Motor neuron (in vitro differentiated cells): ENCODE measurements around the gene PHF21B. TPM values are rescaled to one million over a fixed set of nuclear protein-coding genes. Genes with fewer than 3 reads are reported as not detected.
"Not testable (repeated sequence)": the region's sequence is repeated elsewhere in the genome, so short reads cannot be mapped to it uniquely, and the experiment has no call there.

Experiments
- ATAC-seq, 8 experiments: fragments of 200-7000 bp; cut with Tn5 transposase; replicated peaks in 6 of 8; 2 replicates each; pipeline ENCODE4 v1.8.0; 2021; ENCODE audit warnings: mild to moderate bottlenecking in 8 of 8, moderate library complexity in 8 of 8
- H3K27ac ChIP-seq, 2 donors: fragments of 250-450 bp; sonication (Bioruptor Pico); 2 replicates each; pipeline ENCODE4 v1.9.0; 2021; ENCODE audit warnings: antibody characterized with exemption in 2 of 2, mild to moderate bottlenecking in 2 of 2, moderate library complexity in 1 of 2
- H3K4me1 ChIP-seq, 2 donors: fragments of 250-450 bp; sonication (Bioruptor Pico); replicated peaks in 1 of 2; 2 replicates each; pipeline ENCODE4 v1.6.1; 2021; ENCODE audit warnings: antibody characterized with exemption in 2 of 2, mild to moderate bottlenecking in 2 of 2, moderate library complexity in 1 of 2
- H3K4me3 ChIP-seq, 5 donors: fragments of 250-450 bp; sonication (Bioruptor Pico); 2 replicates each; pipeline ENCODE4 v1.9.0; 2021; ENCODE audit warnings: antibody characterized with exemption in 5 of 5, mild to moderate bottlenecking in 5 of 5, moderate library complexity in 4 of 5
- WGBS, 10 experiments: fragments of 450-650 bp; shearing (Covaris generic); methylation state at CpG; one replicate each; pipeline ENCODE4 v1.0.0; 2022; 5-methylcytosine and 5-hydroxymethylcytosine counted together
- in situ Hi-C, 9 experiments: fragments of 400-800 bp; cut with MboI; loops; one replicate each; pipeline ENCODE4 v1.15.0; 2021; ENCODE audit warnings: low sequenced_read_pairs in 9 of 9, low pct_unique_long_range_greater_than_20kb in 2 of 9; ENCODE audit not compliant: unreplicated experiment in 9 of 9
- total RNA-seq, 8 experiments: library from RNA; unstranded; fragments of 300-600 nt; gene quantifications; 2 replicates each; pipeline versions ENCODE4 v1.2.3 to v1.2.4, GENCODE V29; 2022

PHF21B gene
- total RNA-seq, 8 experiments from 2014 or later, result 0.66 to 84.5 (median 22.6) TPM

- no peak overlapping the region for H3K27ac ChIP-seq
- in situ Hi-C loops, result no loop called here
- ATAC-seq, result peak; percentile 27 to 86 (median 66)
- H3K4me3 ChIP-seq, result no peak overlapping the region
- peaks cover 8 to 15% of the 10 kb centered on the region in 2 donors for H3K4me1 ChIP-seq
- 28 to 81% (median 46%) methylated on average over 3 to 15 of the region's 20 CpGs; no CpG with 5 or more reads in 4 of the 10 experiments for WGBS, 10 experiments
Measured at GRCh38 chr22:44963832-44964721, 45.7 kb downstream of the PHF21B start.

- H3K4me3 ChIP-seq, result no peak overlapping the region
- in situ Hi-C loops, result no loop called here
- peak in 2 of 8 experiments; percentile 15 to 55 for ATAC-seq
- WGBS, 10 experiments, result 71 to 100% (median 90%) methylated on average over 1 to 8 of the region's 18 CpGs; no CpG with 5 or more reads in 5 of the 10 experiments
- peaks cover 10 to 15% of the 10 kb centered on the region in 2 donors for H3K4me1 ChIP-seq
- no peak overlapping the region for H3K27ac ChIP-seq
Measured at GRCh38 chr22:44962741-44963454, 46.9 kb downstream of the PHF21B start.

GRCh38 chr22:44961682-44962081 lies 48.1 kb downstream of the PHF21B start:
- peaks cover 22 to 26% of the 10 kb centered on the region in 2 donors for H3K4me1 ChIP-seq
- H3K27ac ChIP-seq, ATAC-seq, in situ Hi-C loops, H3K4me3 ChIP-seq: not testable (repeated sequence)
- WGBS, 10 experiments, result 52 to 100% (median 91%) methylated on average over 1 to 6 of the region's 7 CpGs; no CpG with 5 or more reads in 4 of the 10 experiments

- WGBS, 10 experiments, result 20 to 60% (median 39%) methylated on average over 1 to 7 of the region's 18 CpGs; no CpG with 5 or more reads in 2 of the 10 experiments
- in situ Hi-C loops, result no loop called here
- H3K27ac ChIP-seq, result peak overlapping the region in 1 of 2 donors; percentile 41
- H3K4me3 ChIP-seq, result no peak overlapping the region
- peak; percentile 47 to 95 (median 70) for ATAC-seq
- peaks cover 11 to 31% of the 10 kb centered on the region in 2 donors for H3K4me1 ChIP-seq
Measured at GRCh38 chr22:44956840-44957767, 52.7 kb downstream of the PHF21B start.

- Histone ChIP-seq H3K27ac (no peak overlapping the region), H3K4me3 (no peak overlapping the region), H3K4me1 (peaks cover 11 to 31% of the 10 kb centered on the region in 2 donors)
- WGBS, 10 experiments, result 60 to 100% (median 87%) methylated on average over 1 to 3 of the region's 8 CpGs; no CpG with 5 or more reads in 7 of the 10 experiments
- in situ Hi-C loops, result no loop called here
- ATAC-seq, result no peak
Measured at GRCh38 chr22:44955102-44955501, 54.7 kb downstream of the PHF21B start.

- ATAC-seq, result peak in 5 of 8 experiments; percentile 25 to 58 (median 53)
- no peak overlapping the region for H3K27ac ChIP-seq
- H3K4me3 ChIP-seq, result no peak overlapping the region
- in situ Hi-C loops, result no loop called here
- 0 to 90% (median 57%) methylated on average over 1 to 10 of the region's 10 CpGs; no CpG with 5 or more reads in 2 of the 10 experiments for WGBS, 10 experiments
- peaks cover 11 to 31% of the 10 kb centered on the region in 2 donors for H3K4me1 ChIP-seq
Measured at GRCh38 chr22:44954149-44954548, 55.7 kb downstream of the PHF21B start.

GRCh38 chr22:44952863-44953746 lies 56.7 kb downstream of the PHF21B start:
- 5 to 100% (median 50%) methylated on average over 1 to 7 of the region's 15 CpGs; no CpG with 5 or more reads in 4 of the 10 experiments for WGBS, 10 experiments
- Histone ChIP-seq H3K27ac (no peak overlapping the region), H3K4me3 (no peak overlapping the region), H3K4me1 (peaks cover 11 to 31% of the 10 kb centered on the region in 2 donors)
- ATAC-seq, result no peak
- in situ Hi-C loops, result no loop called here

GRCh38 chr22:44951510-44951816 lies 58.3 kb downstream of the PHF21B start:
- no peak overlapping the region for H3K27ac ChIP-seq
- ATAC-seq, result no peak
- in situ Hi-C loops, result no loop called here
- H3K4me3 ChIP-seq, result no peak overlapping the region
- H3K4me1 ChIP-seq, result peaks cover 0 to 15% of the 10 kb centered on the region in 2 donors

GRCh38 chr22:44950806-44951509 lies 58.8 kb downstream of the PHF21B start:
- H3K4me3 ChIP-seq, result no peak overlapping the region
- in situ Hi-C loops, result no loop called here
- no peak overlapping the region for H3K27ac ChIP-seq
- 33 to 88% (median 78%) methylated on average over 2 to 19 of the region's 21 CpGs; no CpG with 5 or more reads in 1 of the 10 experiments for WGBS, 10 experiments
- peaks cover 0 to 15% of the 10 kb centered on the region in 2 donors for H3K4me1 ChIP-seq
- no peak for ATAC-seq

GRCh38 chr22:44947846-44948245 lies 62.0 kb downstream of the PHF21B start:
- Histone ChIP-seq H3K4me3 (no peak overlapping the region), H3K4me1 (no peaks in the 10 kb centered on the region), H3K27ac (no peak overlapping the region)
- WGBS, 10 experiments, result 0 to 100% (median 67%) methylated on average over 1 to 3 of the region's 13 CpGs; no CpG with 5 or more reads in 2 of the 10 experiments
- no peak for ATAC-seq
- in situ Hi-C loops, result no loop called here

GRCh38 chr22:44947049-44947448 lies 62.8 kb downstream of the PHF21B start:
- Histone ChIP-seq H3K27ac (no peak overlapping the region), H3K4me3 (no peak overlapping the region)
- in situ Hi-C loops, result no loop called here

More at GRCh38 chr22:44947049-44947448, 62.8 kb downstream of the PHF21B start:
- peak in 2 of 8 experiments; percentile 66 to 67 for ATAC-seq
- WGBS, 10 experiments, result 92 to 100% methylated on average over 2 to 5 of the region's 11 CpGs; no CpG with 5 or more reads in 8 of the 10 experiments
- H3K4me1 ChIP-seq, result no peaks in the 10 kb centered on the region
